Measurements from ENCODE around the gene SEC63.
"Not testable (repeated sequence)": the region's sequence is repeated elsewhere in the genome, so short reads cannot be mapped to it uniquely, and the experiment has no call there.

SEC63 gene, protein sequence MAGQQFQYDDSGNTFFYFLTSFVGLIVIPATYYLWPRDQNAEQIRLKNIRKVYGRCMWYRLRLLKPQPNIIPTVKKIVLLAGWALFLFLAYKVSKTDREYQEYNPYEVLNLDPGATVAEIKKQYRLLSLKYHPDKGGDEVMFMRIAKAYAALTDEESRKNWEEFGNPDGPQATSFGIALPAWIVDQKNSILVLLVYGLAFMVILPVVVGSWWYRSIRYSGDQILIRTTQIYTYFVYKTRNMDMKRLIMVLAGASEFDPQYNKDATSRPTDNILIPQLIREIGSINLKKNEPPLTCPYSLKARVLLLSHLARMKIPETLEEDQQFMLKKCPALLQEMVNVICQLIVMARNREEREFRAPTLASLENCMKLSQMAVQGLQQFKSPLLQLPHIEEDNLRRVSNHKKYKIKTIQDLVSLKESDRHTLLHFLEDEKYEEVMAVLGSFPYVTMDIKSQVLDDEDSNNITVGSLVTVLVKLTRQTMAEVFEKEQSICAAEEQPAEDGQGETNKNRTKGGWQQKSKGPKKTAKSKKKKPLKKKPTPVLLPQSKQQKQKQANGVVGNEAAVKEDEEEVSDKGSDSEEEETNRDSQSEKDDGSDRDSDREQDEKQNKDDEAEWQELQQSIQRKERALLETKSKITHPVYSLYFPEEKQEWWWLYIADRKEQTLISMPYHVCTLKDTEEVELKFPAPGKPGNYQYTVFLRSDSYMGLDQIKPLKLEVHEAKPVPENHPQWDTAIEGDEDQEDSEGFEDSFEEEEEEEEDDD

DNA sequence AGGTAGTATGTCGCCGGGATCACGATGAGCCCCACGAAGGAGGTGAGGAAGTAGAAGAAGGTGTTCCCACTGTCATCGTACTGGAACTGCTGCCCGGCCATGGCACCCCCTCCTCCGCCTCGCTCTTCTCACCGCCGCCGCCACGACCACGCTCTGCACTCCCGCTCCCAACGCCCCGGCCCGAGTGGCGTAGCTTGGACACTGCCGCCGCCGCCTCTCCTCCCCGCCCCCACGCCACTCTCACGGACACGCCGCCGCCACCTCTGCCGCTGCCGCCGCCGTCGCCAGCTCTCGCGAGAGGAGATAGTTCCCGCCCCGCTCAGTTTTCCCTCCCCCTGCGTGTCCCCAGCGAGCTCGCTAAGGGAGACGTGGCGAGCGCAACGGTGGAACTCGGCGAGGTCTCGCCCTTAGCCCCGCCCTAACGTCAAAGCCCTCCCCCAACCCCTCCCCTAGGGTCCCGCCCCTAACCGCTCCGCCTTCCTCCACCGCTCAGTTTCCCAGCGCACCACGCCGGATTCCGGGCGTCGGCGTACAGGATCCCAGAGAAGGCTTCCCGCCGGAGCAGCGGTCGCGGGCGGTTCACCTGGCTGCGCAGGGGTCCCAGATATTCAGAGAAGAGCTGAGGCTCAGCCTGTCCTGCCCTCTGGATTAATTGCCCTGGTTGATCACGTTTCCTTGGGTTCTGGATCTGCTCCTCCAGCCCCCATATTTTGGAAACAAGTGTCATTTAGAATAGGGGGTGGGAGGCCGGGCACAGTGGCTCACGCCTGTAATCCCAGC lies at the start of gene SEC63:
Gene SEC63, minus strand, starts transcription at position 300 of the 780 bp plus-strand sequence. Its CDS starts 199 bp downstream, at position 101.
- peak; percentile 96 for DNase-seq (ENCODE audit: low spot score)

DNA sequence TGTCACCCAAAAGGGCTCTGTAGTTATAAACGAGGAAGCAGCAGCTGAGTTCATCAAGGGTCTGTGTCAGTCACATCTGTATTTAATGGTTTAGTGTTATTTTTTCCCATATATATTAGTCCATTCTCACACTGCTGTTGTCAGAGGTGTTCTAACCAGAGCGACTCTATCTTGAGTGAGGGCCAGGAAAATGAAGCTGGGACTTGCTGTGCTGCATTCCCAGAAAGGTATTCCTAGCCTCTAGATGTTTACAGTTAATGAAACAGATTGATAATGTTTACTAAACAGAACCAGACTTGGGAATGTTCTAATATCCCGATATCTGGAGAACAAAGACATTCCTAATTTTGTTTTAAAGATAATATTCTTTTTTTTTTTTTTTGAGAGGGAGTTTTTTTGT lies 48.0 kb upstream of the SEC63 start:
- DNase-seq (ENCODE audit: low spot score), result no peak

DNA sequence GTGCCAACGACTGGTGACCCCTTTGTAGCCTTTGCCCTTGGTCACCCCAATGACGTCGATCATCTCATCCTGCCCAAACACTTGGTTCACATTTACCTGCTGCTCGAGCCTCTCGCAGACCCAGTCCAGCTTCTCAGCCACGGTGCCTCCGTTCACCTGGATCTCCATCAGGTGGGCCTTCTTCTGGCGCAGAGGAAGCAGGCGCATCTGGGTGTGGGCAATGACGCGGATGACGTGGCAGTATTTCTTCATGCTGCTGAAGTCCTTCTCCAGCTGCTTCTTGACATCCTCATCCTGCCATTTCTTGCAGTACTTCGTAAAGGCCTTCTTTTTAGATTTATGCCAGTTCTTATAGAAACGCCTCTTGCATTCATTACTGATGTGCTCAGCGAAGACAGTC lies 46.9 kb upstream of the SEC63 start:
- DNase-seq (ENCODE audit: low spot score), result no peak

DNA sequence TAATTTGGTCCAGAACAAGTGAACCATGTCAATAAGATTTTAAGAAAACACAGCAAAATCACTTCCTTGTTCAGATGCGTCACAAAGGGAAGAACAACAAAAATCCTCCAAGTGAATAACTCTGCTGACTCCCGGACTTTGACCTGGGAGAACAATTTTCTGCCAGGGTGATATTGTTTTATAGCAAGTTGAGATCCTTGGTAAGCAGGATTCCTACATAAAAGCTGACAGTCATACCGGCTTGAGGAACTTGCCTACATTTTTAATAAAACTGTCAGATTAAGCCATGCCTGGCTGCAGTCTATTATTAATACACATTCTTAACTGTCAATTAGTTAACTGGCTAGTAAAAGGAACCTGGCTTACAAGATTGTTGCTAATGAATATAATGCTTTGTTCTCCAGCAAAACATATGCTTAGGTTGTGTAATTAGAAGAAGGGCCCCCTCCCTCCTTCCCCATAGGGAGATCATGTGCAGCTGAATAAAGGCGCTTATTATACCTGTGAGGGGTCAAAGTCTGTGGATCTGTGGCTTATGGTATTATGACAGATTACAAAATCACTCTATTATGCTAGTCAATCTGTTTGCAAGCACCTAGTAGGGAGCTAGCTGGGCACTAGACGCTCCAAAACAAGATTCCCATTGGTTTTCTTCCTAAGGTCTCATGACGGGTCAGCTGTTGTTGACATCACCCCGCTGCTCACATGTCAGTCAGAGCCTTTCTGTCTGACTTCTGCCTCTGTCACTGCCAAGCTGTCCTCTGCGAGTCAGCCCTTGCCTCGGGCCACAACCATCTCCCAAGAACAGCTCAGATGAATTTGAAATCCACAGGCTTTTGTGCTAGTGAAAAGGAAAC lies 44.6 kb upstream of the SEC63 start:
- peak; percentile 74 for DNase-seq (ENCODE audit: low spot score)

DNA sequence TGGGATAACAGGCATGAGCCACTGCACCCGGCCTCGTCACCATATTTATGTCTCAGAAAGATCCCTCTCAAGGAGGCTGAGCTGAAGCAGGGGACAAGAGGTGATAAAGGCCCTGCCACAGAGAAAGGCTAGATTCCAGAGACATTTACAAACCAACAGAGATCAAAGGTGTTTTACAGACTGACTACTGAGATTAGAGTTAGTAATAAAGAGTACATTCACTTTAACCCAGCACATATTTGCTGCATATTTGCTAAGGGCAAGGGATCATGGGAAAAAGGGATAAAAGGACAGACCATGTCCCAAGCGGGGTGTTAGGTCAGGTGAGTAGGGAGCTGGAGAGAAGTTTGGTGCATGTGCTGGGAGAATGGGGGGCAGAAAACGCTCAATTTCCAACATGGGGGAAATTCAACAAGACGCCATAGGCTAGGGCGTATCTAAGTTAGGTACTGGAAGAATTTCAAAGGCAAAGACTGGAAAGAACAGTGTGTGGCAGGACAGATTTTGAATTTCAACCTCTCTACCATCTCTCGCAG lies 43.8 kb upstream of the SEC63 start:
- DNase-seq (ENCODE audit: low spot score), result no peak

DNA sequence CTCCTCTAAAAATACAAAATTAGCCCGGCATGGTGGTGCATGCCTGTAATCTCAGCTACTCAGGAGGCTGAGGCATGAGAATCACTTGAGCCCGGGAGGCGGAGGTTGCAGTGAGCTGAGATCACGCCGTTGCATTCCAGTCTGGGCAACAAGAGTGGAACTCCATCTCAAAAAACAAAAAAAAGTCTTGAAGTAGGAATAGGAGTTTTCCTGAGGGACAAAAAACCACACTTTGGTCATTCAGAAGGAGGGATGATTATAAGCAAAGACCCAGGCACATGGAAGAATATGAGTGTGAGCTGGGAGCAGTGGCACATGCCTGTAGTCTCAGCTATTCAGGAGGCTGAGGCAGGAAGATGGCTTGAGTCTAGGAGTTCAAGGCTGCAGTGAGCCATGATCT lies 42.3 kb upstream of the SEC63 start:
- DNase-seq (ENCODE audit: low spot score), result not testable (repeated sequence)

DNA sequence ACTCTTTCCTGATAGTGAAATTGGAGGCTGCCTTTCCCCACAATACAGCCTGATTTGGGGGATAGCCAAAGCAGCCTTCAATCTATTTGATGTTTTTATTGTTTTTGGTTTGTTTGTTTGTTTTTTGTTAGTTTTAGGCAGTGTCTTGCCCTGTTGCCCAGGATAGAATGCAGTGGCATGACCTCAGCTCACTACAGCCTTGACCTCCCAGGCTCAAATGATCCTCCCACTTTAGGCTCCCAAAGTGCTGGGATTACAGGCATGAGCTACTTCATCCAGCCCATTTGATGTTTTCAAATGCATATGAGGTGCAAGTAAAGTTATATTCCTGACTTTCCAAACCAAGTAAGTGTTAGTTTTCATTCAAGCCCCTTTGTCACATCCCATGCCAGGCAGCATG lies 41.3 kb upstream of the SEC63 start:
- no peak for DNase-seq (ENCODE audit: low spot score)

DNA sequence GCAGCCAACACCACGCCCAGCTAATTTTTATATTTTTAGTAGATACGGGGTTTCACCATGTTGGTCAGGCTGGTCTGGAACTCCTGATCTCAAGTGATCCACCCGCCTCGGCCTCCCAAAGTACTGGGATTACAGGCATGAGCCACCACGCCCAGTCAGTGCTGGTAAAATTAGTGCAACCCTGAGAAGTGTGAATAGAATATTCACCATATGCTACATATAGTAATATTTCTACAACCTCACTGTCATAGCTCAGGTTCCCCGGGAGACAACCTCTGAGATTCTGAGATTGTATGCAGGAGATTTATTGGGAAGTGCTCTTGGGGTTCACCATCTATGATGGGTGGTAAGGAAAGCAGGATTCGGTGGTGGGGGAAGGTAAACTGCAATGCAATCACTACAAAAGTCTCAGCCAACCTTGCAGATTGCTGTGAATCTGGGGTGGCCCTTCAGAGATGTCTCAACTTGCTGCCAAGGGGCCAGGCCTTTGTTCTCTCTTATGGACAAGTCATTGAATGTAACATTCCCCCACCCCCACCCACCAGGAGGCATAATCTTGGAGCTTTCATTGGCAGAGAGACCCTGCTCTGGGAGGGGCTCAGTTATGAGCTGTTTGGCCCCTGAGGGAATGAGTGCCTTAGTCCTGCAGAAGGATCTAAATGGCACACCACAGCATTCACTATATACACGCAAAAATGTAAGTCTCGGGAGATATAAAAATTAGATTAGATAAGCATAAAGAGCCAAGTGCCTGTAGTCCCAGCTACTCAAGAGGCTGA lies 34.0 kb upstream of the SEC63 start:
- DNase-seq (ENCODE audit: low spot score), result no peak

DNA sequence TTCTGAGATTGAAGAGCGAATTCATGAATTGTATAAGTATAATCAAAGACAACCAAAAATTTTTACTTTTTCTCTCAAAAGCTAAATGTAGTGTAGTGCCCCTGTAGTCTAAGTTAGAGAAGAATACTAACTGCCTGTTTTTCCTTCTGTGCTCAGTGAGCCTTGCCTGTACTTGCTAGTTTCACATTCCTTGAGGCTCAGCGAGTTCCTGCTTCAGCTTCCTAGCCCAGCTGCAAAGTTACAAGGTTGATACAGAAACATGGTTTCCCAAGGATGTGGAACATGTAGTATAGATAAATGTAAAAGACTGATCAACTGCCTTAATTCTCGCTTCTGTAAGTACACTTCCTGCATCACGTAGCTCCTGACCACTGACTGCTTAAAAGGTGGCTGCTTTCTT lies 33.1 kb upstream of the SEC63 start:
- no peak for DNase-seq (ENCODE audit: low spot score)

DNA sequence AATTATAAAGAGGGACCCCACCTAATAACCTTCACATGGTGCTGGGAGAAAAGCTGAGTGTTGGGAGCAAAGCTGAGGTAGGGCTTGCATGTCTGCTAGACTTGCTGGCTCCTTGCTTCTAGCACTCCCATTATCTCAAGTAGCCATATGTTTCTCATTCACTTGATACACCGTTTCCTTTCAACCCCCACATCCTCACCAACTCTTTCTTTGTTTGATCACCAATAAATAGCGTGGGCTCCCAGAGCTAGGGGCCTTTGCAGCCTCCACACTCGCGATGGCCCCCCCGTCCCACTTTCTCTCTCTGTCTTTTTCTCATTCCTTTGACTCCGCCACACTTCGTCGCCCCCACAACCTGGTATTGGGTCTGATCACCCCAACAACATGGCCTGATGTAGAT lies 32.6 kb upstream of the SEC63 start:
- DNase-seq (ENCODE audit: low spot score), result not testable (repeated sequence)

DNA sequence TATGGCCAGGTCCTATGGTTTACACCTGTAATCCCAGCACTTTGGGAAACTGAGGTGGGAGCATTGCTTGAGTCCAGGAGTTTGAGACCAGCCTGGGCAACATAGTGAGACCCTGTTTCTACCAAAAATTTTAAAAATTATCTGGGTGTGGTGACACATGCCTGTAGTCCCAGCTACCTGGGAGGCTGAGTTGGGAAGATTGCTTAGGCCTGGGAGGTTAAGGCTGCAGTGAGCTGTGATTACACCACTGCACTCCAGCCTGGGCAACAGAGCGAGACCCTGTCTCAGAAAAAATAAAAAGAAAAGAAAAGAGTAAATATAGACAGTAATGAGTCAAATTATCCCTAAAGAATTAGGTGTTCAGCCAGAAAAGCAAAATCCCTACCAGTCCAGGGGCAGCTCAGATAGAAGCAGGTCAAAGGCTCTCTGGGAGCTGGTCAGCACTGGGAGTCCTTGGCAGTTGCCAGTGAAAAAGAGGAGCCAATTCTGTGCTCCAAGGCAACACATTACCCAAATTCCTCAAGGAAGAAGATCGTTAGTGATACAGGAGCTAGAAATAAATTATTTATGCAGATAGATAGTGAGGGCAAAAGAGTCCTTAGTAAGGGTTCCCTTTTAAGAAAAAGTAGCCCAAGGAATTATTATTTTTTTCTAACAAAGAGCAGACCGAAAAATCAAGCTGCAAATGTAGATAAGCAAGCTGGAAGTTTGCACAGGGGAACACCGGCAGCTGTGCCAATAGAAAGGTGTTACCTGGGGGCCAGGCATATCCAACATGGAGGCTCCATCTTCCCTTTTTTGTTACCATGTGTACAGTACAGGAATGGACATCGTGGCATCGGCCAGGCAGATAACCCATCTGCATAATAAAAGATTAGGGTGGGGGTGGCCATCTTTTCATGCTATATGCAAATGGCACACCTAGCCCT lies 31.4 kb upstream of the SEC63 start:
- DNase-seq (ENCODE audit: low spot score), result no peak

DNA sequence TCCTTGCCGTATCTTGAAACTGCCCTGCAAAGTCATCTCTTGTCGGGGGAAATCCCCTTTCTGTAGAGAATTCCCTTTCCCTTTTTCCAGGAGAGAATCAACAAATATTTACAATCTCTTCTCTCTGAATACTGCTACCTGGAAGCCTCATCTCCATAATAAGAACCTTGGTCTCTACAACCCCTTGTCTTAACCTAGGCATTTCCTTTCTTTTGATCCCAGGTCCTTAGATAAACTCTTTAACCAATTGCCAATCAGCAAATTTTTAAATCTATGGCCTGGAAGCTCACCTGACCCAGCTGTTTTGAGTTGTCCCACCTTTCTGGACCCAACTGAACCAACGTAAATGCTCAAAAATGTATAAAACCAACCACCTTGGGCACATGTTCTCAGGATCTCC lies 30.6 kb upstream of the SEC63 start:
- DNase-seq (ENCODE audit: low spot score), result no peak

DNA sequence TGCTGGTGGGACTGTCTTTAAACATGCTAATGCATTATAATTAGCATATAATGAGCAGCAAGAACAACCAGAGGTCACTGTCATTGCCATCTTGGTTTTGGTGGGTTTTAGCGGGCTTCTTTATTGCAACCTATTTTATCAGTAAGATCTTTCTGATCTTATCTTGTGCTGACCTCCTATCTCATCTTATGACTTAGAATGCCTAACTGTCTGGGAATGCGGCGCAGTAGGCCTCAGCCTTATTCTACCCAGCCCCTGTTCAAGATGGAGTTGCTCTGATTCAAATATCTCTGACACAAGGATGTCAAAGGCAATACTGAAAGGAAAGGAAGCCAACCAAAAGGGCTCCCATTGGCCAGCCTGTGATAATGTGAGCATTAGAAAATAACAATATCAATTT lies 29.8 kb upstream of the SEC63 start:
- no peak for DNase-seq (ENCODE audit: low spot score)

DNA sequence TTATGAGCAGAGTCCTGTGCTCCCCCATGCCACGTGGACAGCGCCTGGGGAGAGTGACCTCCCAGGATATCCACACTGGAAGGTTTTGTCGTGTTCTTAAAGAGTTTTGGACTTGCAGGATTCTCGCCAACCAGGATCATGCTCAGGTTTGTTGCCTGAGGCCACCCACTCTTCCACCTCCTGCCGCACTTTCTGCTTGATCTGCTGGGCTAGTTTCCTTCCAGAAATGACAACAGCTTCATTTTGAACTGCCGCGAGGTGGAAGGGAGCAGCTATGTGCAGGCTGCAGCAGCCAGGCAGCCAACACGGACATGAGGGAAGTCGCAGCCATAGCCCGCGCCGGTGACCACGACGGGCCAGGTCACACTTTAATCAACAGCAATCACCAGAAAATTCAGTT lies 27.7 kb upstream of the SEC63 start:
- no peak for DNase-seq (ENCODE audit: low spot score)

DNA sequence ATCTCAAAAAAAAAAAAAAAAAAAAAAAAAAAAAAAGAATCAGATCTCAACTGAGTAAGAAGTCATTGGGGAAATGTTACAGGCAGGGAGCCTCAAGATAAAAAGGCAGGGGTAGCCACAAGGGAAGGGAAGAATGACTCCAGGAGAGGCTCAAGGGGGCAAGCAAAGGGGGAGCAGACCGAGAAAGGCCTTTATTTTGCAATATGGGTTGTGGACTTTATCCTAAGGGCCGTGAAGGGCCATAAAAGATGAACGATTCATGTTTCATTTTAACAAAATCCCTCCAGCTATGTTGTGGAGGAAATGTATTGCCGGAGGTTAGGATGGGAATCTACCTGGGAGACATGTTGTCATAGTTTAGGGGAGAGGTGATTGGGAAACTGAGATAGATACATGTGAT lies 25.8 kb upstream of the SEC63 start:
- no peak for DNase-seq (ENCODE audit: low spot score)

DNA sequence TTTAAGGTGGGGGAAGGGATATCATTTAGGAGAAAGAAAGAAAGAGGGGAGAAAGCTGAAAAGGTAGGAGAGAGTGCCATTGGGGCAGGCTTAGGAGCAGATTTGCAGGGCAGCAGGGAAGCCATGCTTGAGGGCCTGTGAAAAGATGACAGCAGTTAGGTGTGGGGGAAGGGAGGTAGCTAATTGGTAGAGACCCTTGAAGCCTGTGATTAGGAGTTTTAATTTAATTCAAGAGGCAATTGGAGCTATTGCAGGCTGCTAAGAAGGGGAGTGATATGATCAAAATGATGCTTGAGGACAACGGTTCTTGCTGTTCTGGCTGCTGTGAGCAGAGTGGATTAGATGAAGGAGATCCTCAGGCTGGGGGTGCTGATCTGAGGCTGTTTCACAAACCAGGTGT lies 24.5 kb upstream of the SEC63 start:
- no peak for DNase-seq (ENCODE audit: low spot score)

DNA sequence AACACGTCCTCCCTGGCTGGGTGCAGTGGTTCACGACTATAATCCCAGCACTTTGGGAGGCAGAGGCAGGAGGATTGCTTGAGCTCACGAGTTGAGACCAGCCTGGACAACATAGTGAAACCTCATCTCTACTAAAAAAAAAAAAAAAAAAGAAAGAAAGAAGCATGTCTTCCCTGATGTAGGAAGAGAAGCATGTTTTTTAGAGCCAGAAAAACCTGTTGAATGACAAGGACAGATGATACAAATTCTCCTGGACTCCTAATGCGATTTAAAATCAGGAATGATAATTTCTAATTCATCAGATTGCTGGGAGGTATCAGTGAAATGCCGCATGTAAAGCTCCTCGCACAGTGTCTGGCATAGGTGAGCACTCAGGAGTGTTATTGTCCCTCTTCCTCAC lies 23.7 kb upstream of the SEC63 start:
- no peak for DNase-seq (ENCODE audit: low spot score)

DNA sequence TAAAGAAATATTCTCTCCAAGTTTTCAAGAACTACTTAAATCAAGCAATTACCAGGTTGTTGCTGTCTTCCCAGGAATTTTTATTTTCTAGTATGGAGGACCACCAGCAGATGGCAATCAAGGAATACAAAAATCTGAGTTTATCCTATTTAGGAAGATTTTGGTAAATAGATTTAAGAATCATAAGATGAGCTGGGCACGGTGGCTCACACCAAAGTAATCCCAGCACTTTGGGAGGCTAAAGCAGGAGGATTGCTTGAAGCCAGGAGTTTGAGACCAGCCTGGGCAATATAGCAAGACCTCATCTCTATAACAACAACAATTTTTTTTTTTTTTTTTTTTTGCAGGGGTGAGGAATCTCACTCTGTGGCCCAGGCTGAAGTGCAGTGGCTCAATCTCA lies 19.3 kb upstream of the SEC63 start:
- peak; percentile 37 for DNase-seq (ENCODE audit: low spot score)

DNA sequence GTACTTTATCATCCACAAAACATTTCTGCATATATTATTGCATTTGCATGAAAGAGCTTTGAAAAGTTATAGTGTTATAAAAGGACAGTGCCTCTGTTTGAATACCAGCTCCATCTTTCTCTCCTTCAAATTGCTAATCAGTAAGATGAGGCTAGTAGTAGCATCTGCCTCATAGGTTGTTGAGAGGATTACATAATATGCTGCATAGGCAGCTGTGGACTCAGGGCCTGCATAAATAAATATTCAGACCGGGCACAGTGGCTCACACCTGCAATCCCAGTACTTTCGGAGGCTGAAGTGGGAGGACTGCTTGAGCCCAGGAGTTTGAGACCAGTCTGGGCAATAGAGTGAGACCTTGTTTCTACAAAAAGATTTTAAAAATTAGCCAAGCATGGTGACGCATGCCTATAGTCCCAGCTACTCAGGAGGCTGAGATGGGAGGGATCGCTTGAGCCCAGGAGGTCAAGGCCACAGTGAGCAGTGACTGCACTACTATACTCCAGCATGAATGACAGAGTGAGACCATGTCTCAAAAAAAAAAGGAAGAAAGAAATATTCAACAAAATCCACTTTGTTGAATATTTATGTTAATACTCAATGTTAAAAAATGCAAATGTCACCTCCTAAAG lies 18.3 kb upstream of the SEC63 start:
- DNase-seq (ENCODE audit: low spot score), result no peak

All from D341Med (cell line).